Upper lobe of right lung (tissue), 1 donor: ENCODE measurements around the gene FNDC3A. TPM values are rescaled to one million over a fixed set of nuclear protein-coding genes. Genes with fewer than 3 reads are reported as not detected.
A peak's percentile ranks its signal among the peaks of the same experiment; 100 is the strongest.

Source experiments
- ATAC-seq: fragments of 200-7000 bp; cut with Tn5 transposase; one replicate; pipeline ENCODE4 v1.9.1; 2020; ENCODE audit warnings: mild to moderate bottlenecking, moderate library complexity
- DNase-seq: peaks from one replicate; pipeline ENCODE4 v3.0.0-alpha.2; 2020
- H3K27ac ChIP-seq: fragments of 200-600 bp; one replicate; pipeline ENCODE4 v1.8.0; 2022
- H3K27me3 ChIP-seq: fragments of 200-600 bp; one replicate; pipeline ENCODE4 v1.8.0; 2022; ENCODE audit warnings: mild to moderate bottlenecking
- H3K36me3 ChIP-seq: fragments of 200-600 bp; one replicate; pipeline ENCODE4 v1.8.0; 2022
- H3K4me1 ChIP-seq: fragments of 200-600 bp; one replicate; pipeline ENCODE4 v1.8.0; 2022
- H3K4me3 ChIP-seq: fragments of 200-600 bp; one replicate; pipeline ENCODE4 v1.8.0; 2022; ENCODE audit warnings: mild to moderate bottlenecking
- H3K9me3 ChIP-seq: fragments of 200-600 bp; one replicate; pipeline ENCODE4 v1.8.0; 2022
- CTCF ChIP-seq: fragments of 200-600 bp; IDR thresholded peaks from one replicate; pipeline ENCODE4 v1.8.0; 2022; ENCODE audit warnings: antibody characterized with exemption
- intact Hi-C: fragments of 100-400 bp; cut with DNase I; formaldehyde crosslinking; loops from one replicate; pipeline ENCODE4 v1.11.0; 2022
- long read RNA-seq: library from polyadenylated mRNA; unstranded; transcript quantifications from one replicate; pipeline ENCODE4 v2.0.0, GENCODE V29; 2021
- total RNA-seq: library from RNA; stranded (reverse); fragmentation: NEBNext Ultra II Directional; extraction: Animal tissue kit (Norgen Biotek cat#: 25700); gene quantifications from one replicate; pipeline ENCODE4 v1.2.1, GENCODE V29; 2021
- donor health status: DM: no; HTN: yes; CAD: no; lungs with severe emphysema.

FNDC3A gene
- total RNA-seq = 59.0 TPM
- long read RNA-seq, full-length matches to known transcripts = 46 of 72 reads
- long read RNA-seq, partial matches to known transcripts = 13 of 72 reads
- long read RNA-seq, other reads (novel, unspliced or antisense) = 13 of 72 reads

- intact Hi-C loops = no loop called here
- Histone ChIP-seq H3K9me3 (no peaks in the 10 kb centered on the region), H3K4me1 (peaks cover 28% of the 10 kb centered on the region), H3K36me3 (no peaks in the 10 kb centered on the region), H3K27me3 (no peaks in the 10 kb centered on the region), H3K4me3 (peak within 1 kb of the TSS; percentile 76), H3K27ac (peak within 1 kb of the TSS; percentile 99)
- no peak for TF ChIP-seq CTCF
- DNase-seq (peak; percentile 93), ATAC-seq (peak; percentile 93)
Measured at GRCh38 chr13:48975856-48976575, at the start of gene FNDC3A. FNDC3A (plus strand) TSS chr13:48975912; CDS start chr13:49006191, 30,279 bp downstream.

GRCh38 chr13:48928757-48929430 lies 46.8 kb upstream of the FNDC3A start:
- H3K27ac ChIP-seq = no peak overlapping the region
- ATAC-seq = no peak
- no peak for DNase-seq
- no peaks in the 10 kb centered on the region for H3K27me3 ChIP-seq
- no peaks in the 10 kb centered on the region for H3K36me3 ChIP-seq
- intact Hi-C loops = no loop called here
- no peaks in the 10 kb centered on the region for H3K9me3 ChIP-seq
- no peaks in the 10 kb centered on the region for H3K4me1 ChIP-seq
- H3K4me3 ChIP-seq = no peak overlapping the region
- no peak for TF ChIP-seq CTCF

GRCh38 chr13:48930918-48931317 lies 44.8 kb upstream of the FNDC3A start:
- H3K9me3 ChIP-seq = no peaks in the 10 kb centered on the region
- H3K27ac ChIP-seq = no peak overlapping the region
- H3K36me3 ChIP-seq = no peaks in the 10 kb centered on the region
- H3K27me3 ChIP-seq = no peaks in the 10 kb centered on the region
- intact Hi-C loops = no loop called here
- DNase-seq (no peak), ATAC-seq (no peak)
- TF ChIP-seq CTCF = no peak
- H3K4me3 ChIP-seq = no peak overlapping the region
- H3K4me1 ChIP-seq = no peaks in the 10 kb centered on the region

- TF ChIP-seq CTCF = no peak
- H3K4me3 ChIP-seq = no peak overlapping the region
- ATAC-seq = no peak
- H3K4me1 ChIP-seq = no peaks in the 10 kb centered on the region
- DNase-seq = no peak
- intact Hi-C loops = no loop called here
- no peak overlapping the region for H3K27ac ChIP-seq
- H3K36me3 ChIP-seq = no peaks in the 10 kb centered on the region
- no peaks in the 10 kb centered on the region for H3K27me3 ChIP-seq
- H3K9me3 ChIP-seq = no peaks in the 10 kb centered on the region
Measured at GRCh38 chr13:48938308-48938943, 37.3 kb upstream of the FNDC3A start.

GRCh38 chr13:48939728-48940127 lies 36.0 kb upstream of the FNDC3A start:
- no peak for TF ChIP-seq CTCF
- intact Hi-C loops = no loop called here
- ATAC-seq (no peak), DNase-seq (no peak)
- Histone ChIP-seq H3K4me1 (no peaks in the 10 kb centered on the region), H3K36me3 (no peaks in the 10 kb centered on the region), H3K9me3 (no peaks in the 10 kb centered on the region), H3K4me3 (no peak overlapping the region), H3K27ac (no peak overlapping the region), H3K27me3 (no peaks in the 10 kb centered on the region)
